EH (cell line): Measurements from ENCODE around the gene LMBRD2.

Experiments used
- DNase-seq: peaks from one replicate; pipeline ENCODE4 v3.0.0-alpha.2; 2015; ENCODE audit warnings: low read depth

The LMBRD2 gene

GRCh38 chr5:36105819-36106218, 45.9 kb downstream of the LMBRD2 start:
- no peak for DNase-seq

GRCh38 chr5:36099748-36100147, 51.9 kb downstream of the LMBRD2 start:
- DNase-seq: no peak

GRCh38 chr5:36096486-36096885, 55.2 kb downstream of the LMBRD2 start:
- DNase-seq: no peak

- DNase-seq: peak; percentile 54
Observed at GRCh38 chr5:36089989-36090388, 61.7 kb downstream of the LMBRD2 start.

- DNase-seq: peak; percentile 59
Observed at GRCh38 chr5:36079200-36079781, 72.4 kb downstream of the LMBRD2 start.

- no peak for DNase-seq
Observed at GRCh38 chr5:36078430-36078829, 73.3 kb downstream of the LMBRD2 start.

- DNase-seq: no peak
Observed at GRCh38 chr5:36073595-36074216, 78.0 kb downstream of the LMBRD2 start.

GRCh38 chr5:36070687-36071571, 80.8 kb downstream of the LMBRD2 start:
- DNase-seq: no peak

GRCh38 chr5:36068751-36069281, 82.9 kb downstream of the LMBRD2 start:
- no peak for DNase-seq

GRCh38 chr5:36066540-36067210, 85.0 kb downstream of the LMBRD2 start, which contains the start of gene UGT3A2:
Gene UGT3A2, minus strand, starts transcription at chr5:36066882. Its CDS starts 93 bp downstream, at chr5:36066789.
- DNase-seq: no peak

GRCh38 chr5:36066001-36066539, 85.6 kb downstream of the LMBRD2 start:
- DNase-seq: no peak

- DNase-seq: peak; percentile 48
Observed at GRCh38 chr5:36060420-36060887, 91.2 kb downstream of the LMBRD2 start.

- DNase-seq: peak; percentile 74
Observed at GRCh38 chr5:36059571-36060419, 91.9 kb downstream of the LMBRD2 start.

- no peak for DNase-seq
Observed at GRCh38 chr5:36058776-36059175, 92.9 kb downstream of the LMBRD2 start.

GRCh38 chr5:36057386-36057785, 94.3 kb downstream of the LMBRD2 start:
- DNase-seq: peak; percentile 30

GRCh38 chr5:36056422-36056821, 95.3 kb downstream of the LMBRD2 start:
- DNase-seq: no peak

GRCh38 chr5:36055984-36056383, 95.7 kb downstream of the LMBRD2 start:
- DNase-seq: no peak

- DNase-seq: no peak
Observed at GRCh38 chr5:36054647-36055046, 97.0 kb downstream of the LMBRD2 start.

- DNase-seq: no peak
Observed at GRCh38 chr5:36052538-36052937, 99.1 kb downstream of the LMBRD2 start.

- no peak for DNase-seq
Observed at GRCh38 chr5:36049949-36050348, 101.7 kb downstream of the LMBRD2 start.
